ENCODE measurements around the gene CD300LD. TPM values are rescaled to one million over a fixed set of nuclear protein-coding genes. Genes with fewer than 3 reads are reported as not detected.

The CD300LD gene
- total and polyA plus RNA-seq, 2 donors (not counting 1 experiment from before 2014, with no cell fraction given) = not detected

DNA sequence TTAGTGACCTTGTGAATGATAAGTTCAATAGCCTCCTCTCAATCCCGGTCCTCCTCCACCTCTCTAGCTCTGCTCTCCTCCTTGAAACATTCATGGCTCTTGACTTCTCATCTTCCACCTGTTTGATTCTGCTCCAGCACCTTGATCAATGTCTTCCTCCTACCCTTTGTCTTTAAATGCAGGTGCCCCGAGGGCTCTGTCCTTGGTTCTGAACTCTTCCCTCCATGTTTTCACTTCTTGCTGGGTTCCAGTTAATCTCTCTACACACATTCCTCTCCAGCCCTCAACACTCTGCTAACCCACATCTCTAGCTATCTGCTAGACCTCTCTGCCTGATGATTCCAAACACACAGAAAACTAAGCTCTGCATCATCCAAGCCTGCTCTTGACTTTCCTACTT, 18.0 kb upstream of the CD300LD start:
- Histone ChIP-seq H3K4me3 (replicated peaks in 1 of 4; ENCODE audit: control extremely low read depth in 1 of 4, insufficient read depth in 1 of 4, low read depth in 3 of 4, low read length in 4 of 4) (no peak overlapping the region), H3K9me3 (ENCODE audit: control insufficient read depth, insufficient read depth, low read depth, low read length) (no peaks in the 10 kb centered on the region), H2AFZ (ENCODE audit: low read length) (no peak overlapping the region), H3K4me2 (ENCODE audit: extremely low read depth, insufficient read depth, low read length) (no peak overlapping the region), H3K27ac (ENCODE audit: insufficient read depth, low read length) (no peak overlapping the region), H3K27me3 (ENCODE audit: control insufficient read depth, insufficient read depth, low read length) (no peaks in the 10 kb centered on the region), H3K9ac (ENCODE audit: insufficient read depth, low read length) (no peak overlapping the region), H3K36me3 (ENCODE audit: control insufficient read depth, insufficient read depth, low read length) (no peaks in the 10 kb centered on the region), H3K4me1 (ENCODE audit: control insufficient read depth, extremely low read depth, insufficient read depth, low read length) (no peaks in the 10 kb centered on the region), H3K79me2 (ENCODE audit: control insufficient read depth, insufficient read depth, low read length) (no peaks in the 10 kb centered on the region), H4K20me1 (ENCODE audit: control insufficient read depth, extremely low read depth, insufficient read depth, low read length) (no peaks in the 10 kb centered on the region)
- DNase-seq (ENCODE audit: low read depth in 2 of 2) = no peak
- TF ChIP-seq EZH2 (IDR thresholded peaks at IDR 0.05; ENCODE audit: low read length, missing control alignments) = no peak
- TF ChIP-seq, protein P1, sequence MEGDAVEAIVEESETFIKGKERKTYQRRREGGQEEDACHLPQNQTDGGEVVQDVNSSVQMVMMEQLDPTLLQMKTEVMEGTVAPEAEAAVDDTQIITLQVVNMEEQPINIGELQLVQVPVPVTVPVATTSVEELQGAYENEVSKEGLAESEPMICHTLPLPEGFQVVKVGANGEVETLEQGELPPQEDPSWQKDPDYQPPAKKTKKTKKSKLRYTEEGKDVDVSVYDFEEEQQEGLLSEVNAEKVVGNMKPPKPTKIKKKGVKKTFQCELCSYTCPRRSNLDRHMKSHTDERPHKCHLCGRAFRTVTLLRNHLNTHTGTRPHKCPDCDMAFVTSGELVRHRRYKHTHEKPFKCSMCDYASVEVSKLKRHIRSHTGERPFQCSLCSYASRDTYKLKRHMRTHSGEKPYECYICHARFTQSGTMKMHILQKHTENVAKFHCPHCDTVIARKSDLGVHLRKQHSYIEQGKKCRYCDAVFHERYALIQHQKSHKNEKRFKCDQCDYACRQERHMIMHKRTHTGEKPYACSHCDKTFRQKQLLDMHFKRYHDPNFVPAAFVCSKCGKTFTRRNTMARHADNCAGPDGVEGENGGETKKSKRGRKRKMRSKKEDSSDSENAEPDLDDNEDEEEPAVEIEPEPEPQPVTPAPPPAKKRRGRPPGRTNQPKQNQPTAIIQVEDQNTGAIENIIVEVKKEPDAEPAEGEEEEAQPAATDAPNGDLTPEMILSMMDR (conservative IDR thresholded peaks at IDR 0.05 in 1 of 2, IDR thresholded peaks at IDR 0.05 in 1 of 2; ENCODE audit: low read depth in 1 of 2, low read length in 2 of 2) = no peak

DNA sequence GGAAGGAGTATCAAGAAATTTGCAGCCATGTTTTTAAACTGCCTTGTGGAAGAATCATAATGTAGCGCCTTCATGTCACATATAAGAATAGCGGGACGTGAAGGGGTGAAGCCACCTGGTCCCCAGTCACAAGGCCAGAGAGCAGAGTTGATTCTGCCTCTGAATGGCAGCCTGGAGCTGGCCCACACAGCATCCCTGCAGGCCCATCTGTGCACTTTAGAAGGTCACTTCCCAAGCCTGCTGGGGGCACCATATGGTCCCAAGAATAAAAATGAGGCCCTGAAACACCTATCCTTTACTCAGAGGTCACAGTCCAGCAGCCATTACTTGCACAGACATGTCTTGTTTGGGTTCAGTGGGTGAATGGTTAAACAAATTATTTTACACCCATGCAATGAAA, 16.4 kb upstream of the CD300LD start:
- H3K9ac ChIP-seq (ENCODE audit: insufficient read depth, low read length) = no peak overlapping the region
- no peak overlapping the region for H3K27ac ChIP-seq (ENCODE audit: insufficient read depth, low read length)
- no peaks in the 10 kb centered on the region for H3K36me3 ChIP-seq (ENCODE audit: control insufficient read depth, insufficient read depth, low read length)
- H3K9me3 ChIP-seq (ENCODE audit: control insufficient read depth, insufficient read depth, low read depth, low read length) = no peaks in the 10 kb centered on the region
- H3K4me1 ChIP-seq (ENCODE audit: control insufficient read depth, extremely low read depth, insufficient read depth, low read length) = no peaks in the 10 kb centered on the region
- TF ChIP-seq, protein P1 (conservative IDR thresholded peaks at IDR 0.05 in 1 of 2, IDR thresholded peaks at IDR 0.05 in 1 of 2; ENCODE audit: low read depth in 1 of 2, low read length in 2 of 2) = no peak
- no peak for TF ChIP-seq EZH2 (IDR thresholded peaks at IDR 0.05; ENCODE audit: low read length, missing control alignments)
- H4K20me1 ChIP-seq (ENCODE audit: control insufficient read depth, extremely low read depth, insufficient read depth, low read length) = no peaks in the 10 kb centered on the region
- no peak overlapping the region for H3K4me2 ChIP-seq (ENCODE audit: extremely low read depth, insufficient read depth, low read length)
- H3K4me3 ChIP-seq (replicated peaks in 1 of 4; ENCODE audit: control extremely low read depth in 1 of 4, insufficient read depth in 1 of 4, low read depth in 3 of 4, low read length in 4 of 4) = no peak overlapping the region
- H3K79me2 ChIP-seq (ENCODE audit: control insufficient read depth, insufficient read depth, low read length) = no peaks in the 10 kb centered on the region
- no peak for DNase-seq (ENCODE audit: low read depth in 2 of 2)
- no peak overlapping the region for H2AFZ ChIP-seq (ENCODE audit: low read length)
- H3K27me3 ChIP-seq (ENCODE audit: control insufficient read depth, insufficient read depth, low read length) = no peaks in the 10 kb centered on the region

DNA sequence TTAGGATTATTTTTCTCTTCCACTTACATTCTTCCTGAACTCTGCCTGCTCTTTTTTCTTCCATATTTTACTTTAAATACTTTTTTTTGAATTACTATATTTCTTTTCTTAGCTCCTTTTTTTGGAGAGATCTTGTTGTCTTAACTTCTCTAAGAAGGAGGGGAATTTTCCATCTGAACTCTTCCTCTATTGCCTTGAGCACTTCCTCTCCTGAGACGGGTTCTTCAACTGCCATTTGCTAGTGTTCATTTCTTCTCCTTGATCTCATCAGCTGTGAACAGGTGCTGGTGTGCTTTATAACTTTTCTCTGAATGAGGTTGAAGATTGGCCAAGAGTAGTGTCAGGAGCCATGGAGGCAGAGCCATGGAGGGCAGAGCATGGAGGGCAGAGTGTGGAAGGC, 15.1 kb upstream of the CD300LD start:
- Histone ChIP-seq H3K79me2 (ENCODE audit: control insufficient read depth, insufficient read depth, low read length) (no peaks in the 10 kb centered on the region), H4K20me1 (ENCODE audit: control insufficient read depth, extremely low read depth, insufficient read depth, low read length) (no peaks in the 10 kb centered on the region), H3K9ac (ENCODE audit: insufficient read depth, low read length) (no peak overlapping the region), H3K9me3 (ENCODE audit: control insufficient read depth, insufficient read depth, low read depth, low read length) (no peaks in the 10 kb centered on the region), H3K4me1 (ENCODE audit: control insufficient read depth, extremely low read depth, insufficient read depth, low read length) (no peaks in the 10 kb centered on the region), H2AFZ (ENCODE audit: low read length) (no peak overlapping the region), H3K27ac (ENCODE audit: insufficient read depth, low read length) (no peak overlapping the region), H3K36me3 (ENCODE audit: control insufficient read depth, insufficient read depth, low read length) (no peaks in the 10 kb centered on the region), H3K27me3 (ENCODE audit: control insufficient read depth, insufficient read depth, low read length) (no peaks in the 10 kb centered on the region), H3K4me3 (replicated peaks in 1 of 4; ENCODE audit: control extremely low read depth in 1 of 4, insufficient read depth in 1 of 4, low read depth in 3 of 4, low read length in 4 of 4) (no peak overlapping the region), H3K4me2 (ENCODE audit: extremely low read depth, insufficient read depth, low read length) (no peak overlapping the region)
- no peak for TF ChIP-seq EZH2 (IDR thresholded peaks at IDR 0.05; ENCODE audit: low read length, missing control alignments)
- TF ChIP-seq, protein P1 (conservative IDR thresholded peaks at IDR 0.05 in 1 of 2, IDR thresholded peaks at IDR 0.05 in 1 of 2; ENCODE audit: low read depth in 1 of 2, low read length in 2 of 2) = no peak
- DNase-seq (ENCODE audit: low read depth in 2 of 2) = no peak
